HUDEP-2 (cell line): ENCODE measurements around the gene FAM89B.
A peak's percentile ranks its signal among the peaks of the same experiment; 100 is the strongest.

Experiments used
- DNase-seq, 76 experiments: peaks; one replicate each; lab custom pipeline; 2025; ENCODE audit not compliant: unreplicated experiment in 76 of 76; lab: John Stamatoyannopoulos, UW

Gene FAM89B

DNA sequence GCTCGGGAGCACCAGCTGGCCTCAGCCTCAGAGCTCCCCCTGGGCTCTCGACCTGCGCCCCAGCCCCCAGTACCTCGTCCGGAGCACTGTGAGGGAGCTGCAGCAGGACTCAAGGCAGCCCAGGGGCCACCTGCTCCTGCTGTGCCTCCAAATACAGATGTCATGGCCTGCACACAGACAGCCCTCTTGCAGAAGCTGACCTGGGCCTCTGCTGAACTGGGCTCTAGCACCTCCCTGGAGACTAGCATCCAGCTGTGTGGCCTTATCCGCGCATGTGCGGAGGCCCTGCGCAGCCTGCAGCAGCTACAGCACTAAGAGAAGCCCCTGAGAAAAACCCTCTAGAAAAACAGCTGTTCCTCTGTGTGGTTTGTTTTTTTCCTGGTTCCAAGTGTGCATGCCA is 918 bp upstream of the FAM89B start:
- no peak for DNase-seq

- DNase-seq, result peak in 45 of 76 experiments; percentile 5 to 70 (median 38)
Observed at GRCh38 chr11:65571940-65572339, 398 bp upstream of the FAM89B start.

GRCh38 chr11:65573391-65574079 is 1.2 kb downstream of the FAM89B start:
- DNase-seq, result no peak

DNA sequence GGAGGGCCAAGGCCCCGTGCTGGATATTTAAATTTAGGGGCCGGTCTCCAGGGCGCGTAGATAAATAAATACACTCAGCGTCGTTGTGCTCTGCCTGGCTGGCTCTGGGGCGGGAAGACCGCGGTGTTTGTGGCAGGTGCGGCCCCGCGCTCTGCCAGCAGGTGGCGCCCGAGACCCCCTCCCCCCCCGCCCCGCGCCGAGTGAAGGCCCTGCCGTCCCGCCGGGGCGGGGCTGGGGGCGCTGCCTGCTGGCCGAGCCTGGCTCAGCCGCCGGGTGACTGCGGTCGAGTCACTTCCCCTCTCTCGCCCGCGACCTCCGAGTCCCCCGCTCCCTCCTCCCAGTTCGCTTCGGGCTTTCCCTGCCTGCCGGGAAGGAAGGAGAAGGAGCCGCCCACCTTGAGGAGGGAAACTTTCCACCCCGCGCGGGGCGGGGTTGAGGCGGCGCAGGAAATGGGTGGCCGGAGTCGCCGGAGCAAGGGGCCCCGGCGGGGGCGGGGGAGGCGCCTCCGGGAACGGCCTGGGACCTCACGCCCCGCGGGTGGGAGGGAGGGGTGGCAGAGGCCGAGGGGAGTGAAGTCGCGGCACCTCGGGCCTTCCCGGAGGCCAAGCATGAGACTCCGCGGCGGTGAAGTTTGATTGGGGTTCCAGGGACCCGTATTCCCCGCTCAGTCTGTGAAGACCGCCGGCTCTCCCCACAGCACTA is 1.9 kb downstream of the FAM89B start:
- DNase-seq, result peak in 71 of 76 experiments; percentile 21 to 90 (median 76)

DNA sequence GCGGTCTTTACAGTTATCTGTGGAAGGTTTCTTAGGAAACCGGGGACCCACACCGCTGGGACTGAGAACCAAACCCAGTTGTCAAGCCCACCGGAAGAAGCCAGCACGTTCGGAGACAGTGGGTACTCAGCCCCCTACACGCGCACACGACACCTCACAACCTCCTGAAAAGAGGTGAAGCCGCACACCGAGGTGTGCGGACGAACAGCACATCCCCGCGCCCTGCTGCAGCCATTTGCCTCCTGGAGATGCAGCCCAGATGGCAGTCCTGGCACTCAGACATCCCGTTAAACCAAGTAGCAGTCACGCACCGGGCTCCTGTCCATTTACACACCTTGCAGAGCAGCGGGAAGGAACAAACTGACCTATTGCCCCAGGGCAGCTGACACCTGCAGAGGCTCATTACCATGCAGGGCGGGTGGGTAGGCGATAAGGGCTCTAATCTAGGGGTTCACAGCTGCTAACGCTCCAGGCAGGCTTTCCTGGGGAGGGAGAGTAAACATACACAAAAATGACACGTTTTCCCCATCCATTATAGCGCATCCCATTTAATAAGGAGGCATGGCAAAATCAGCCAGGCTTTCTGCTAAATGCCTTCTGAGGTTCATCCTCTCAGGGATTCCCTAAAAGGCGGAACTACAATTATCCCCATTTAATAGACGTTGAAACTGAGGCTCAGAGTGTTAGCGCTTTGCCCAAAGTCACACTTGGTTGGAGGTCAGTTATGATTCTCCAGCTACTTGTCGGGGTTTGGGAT is 2.7 kb downstream of the FAM89B start:
- peak in 58 of 76 experiments; percentile 15 to 72 (median 55) for DNase-seq

DNA sequence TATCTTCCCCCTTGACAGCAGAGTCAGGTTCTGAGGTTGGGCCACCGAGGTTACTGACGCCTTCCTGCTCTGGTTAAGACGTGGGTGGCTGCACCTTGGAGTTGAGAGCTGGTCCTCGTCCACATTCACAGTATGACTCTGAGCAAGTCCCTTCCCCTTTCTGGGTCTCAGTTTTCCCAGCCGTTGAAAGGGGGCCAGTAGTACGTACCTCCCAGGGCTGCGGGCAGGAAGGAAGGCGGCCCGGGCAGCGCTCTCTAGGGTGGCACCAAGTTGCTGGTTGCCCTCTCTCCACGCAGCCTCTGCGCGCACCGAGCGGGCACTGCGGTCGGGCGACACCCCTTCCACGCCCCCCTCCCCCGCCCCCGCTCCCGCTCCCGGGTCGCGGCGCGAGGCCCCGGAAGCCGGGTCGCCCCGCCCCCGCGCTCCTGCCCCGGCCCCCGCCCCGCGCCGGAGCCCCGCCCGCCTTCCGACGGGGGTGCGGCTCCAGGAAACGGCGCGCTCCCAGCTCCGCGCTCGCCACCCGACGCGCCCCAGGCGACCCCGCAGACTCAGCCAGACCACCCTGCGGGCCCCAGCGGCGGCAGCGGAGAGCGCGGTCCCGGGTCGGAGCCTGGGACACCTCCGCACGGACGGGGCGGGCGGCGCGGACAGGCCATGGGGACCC is 3.4 kb downstream of the FAM89B start, which contains the start of gene EHBP1L1:
Gene EHBP1L1 (plus strand): TSS at position 486 of the 664 bp plus-strand sequence. CDS start 250 bp downstream, outside the sequence.
- DNase-seq, result peak in 64 of 76 experiments; percentile 20 to 86 (median 72)

DNA sequence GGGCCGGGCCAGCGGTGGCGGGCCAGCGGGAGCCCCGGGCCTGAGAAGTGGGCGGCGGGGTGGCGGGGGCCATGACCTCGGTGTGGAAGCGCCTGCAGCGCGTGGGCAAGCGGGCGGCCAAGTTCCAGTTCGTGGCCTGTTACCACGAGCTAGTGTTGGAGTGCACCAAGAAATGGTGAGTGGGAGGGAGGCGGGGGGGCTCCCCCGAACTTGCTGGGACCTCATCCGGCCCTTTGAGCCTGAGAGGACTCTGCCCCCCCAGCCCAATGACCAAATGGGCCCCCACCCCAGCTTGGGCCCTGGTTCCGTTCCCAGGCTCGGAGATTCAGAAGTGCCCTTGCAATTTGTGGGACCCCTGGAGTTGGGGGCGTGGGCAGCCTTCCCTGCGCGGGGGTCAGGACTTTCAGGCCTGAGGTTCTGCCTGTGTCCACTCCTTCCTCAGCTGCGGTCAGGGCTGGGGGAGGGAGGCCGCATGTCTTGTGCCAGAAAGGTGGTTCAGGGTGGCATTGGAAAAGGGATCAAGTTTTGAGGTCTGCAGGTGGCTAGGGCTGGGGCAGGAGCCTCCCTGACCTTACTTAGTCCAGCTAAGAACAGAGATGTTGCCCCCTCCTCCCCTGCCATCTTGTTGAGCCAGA is 4.0 kb downstream of the FAM89B start:
- peak in 1 of 76 experiments; percentile 19 for DNase-seq

DNA sequence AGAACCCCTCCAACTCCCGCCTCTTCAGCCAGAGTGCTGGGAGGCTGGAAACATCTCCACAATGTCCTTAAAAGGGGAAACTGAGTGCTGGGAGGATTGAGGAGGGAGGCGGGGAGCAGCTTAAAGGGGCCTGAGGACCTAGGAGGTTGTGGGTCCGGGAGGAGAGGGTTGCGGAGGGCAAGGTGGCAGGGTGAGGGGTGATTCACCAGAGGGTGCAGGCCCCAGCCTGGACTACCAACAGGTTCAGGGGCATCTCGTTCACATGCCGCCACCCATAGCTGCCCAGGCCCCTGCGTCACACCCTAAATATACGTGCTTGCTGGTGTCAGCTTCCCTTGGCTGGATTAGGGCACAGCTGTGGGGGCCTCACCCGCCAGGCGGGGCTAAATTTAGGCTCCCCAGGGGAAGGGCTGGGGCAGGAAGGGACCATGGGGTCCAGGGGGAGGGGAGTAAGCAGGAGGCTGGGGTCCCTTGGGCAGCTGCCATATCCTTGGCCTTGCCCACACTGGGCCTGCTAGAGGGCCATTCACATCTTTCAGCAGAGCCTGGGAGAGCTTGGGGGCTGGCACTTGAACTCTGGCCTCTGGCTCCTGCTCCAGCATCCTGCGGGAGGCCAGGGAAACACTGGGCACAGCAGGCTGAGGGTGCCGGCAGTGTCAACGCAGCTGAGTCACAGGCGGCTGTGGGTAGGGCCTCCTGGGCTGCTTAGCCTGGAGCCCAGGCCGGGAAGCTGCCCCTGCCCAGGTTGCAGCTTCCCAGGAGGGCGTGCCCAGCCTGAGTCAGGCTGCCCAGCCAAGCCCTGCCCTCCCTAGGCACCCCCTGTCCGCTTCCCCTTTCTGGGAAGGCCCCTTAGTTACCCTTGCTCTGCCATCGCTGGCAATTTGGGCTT is 4.8 kb downstream of the FAM89B start:
- DNase-seq, result peak in 53 of 76 experiments; percentile 9 to 69 (median 41)

DNA sequence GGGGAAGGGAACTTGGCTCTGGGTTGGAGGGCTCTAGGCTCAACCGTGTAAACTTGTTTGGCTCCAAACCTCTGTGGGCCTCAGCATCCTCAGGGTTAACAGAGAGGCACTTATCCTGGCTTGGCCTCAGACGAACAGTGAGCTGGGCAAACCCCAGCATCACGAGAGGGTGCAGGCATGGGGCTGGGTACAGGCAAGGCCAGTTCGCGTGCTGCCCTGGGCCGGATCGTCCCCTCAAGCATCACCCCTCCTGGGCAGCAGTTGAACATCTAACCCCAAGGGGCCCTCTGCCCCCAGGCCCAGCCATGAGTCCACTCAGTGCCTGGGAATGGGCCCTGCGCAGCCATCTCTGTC is 5.4 kb downstream of the FAM89B start:
- DNase-seq, result no peak

GRCh38 chr11:65578134-65578533 is 5.8 kb downstream of the FAM89B start:
- no peak for DNase-seq

DNA sequence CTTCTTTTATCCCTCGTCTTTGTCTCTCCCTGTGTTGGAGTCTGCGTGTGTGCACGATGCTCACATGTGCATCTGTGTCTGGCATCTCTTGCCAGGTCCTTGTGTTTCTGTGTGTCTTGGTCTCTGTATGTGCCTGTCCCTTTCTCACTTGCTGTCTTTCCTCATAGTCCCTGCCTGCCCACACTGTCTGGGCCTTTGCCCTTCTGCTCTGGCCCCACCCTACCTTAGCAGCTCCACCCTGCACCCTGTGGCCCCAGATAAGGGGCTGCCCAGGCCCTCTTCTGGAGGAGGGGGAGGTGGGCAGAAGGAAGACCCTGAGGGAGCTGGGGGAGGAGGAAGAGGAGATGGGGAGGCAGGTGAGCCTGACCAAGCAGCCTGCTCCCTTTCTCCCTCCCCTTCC is 6.3 kb downstream of the FAM89B start:
- DNase-seq, result peak in 68 of 76 experiments; percentile 21 to 81 (median 58)

GRCh38 chr11:65579291-65579690 is 7.0 kb downstream of the FAM89B start:
- no peak for DNase-seq

GRCh38 chr11:65580031-65580692 is 7.8 kb downstream of the FAM89B start:
- DNase-seq, result no peak

DNA sequence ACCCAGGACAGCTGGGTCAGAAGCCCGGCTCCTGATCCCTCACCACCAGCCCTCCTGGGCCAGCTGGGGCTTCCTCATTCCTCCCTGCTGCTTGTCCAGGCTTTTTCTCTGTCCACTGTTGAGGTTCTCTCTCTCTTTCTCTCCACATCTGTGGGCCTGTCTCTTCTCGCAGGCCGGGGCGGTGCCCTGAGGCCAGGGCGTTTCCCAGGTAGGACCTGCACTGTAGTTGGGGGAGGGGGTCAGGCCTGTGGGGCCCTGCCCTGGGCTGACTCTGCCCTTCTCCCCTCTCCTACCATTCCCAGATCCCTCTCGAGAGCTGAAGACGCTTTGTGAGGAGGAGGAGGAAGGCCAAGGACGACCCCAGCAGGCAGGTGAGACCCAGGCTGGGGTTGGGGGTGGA is 8.4 kb downstream of the FAM89B start:
- no peak for DNase-seq

DNA sequence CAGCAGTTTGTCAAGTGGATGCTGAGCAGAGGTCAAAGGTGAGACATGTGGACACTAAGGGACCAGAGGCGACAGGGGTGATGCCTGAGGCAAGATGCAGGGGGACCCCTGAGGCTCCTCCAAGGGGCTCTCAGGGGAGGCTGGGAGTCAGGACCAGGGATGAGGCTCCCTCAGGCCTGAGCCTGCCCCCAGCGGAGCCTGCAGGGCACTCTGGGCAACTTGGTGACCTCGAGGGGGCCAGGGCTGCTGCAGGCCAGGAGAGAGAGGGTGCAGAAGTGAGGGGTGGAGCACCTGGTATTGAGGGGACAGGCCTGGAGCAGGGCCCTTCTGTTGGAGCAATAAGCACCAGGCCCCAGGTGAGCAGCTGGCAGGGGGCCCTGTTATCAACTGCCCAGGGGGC is 9.6 kb downstream of the FAM89B start:
- no peak for DNase-seq

GRCh38 chr11:65583589-65583988 is 11.3 kb downstream of the FAM89B start:
- DNase-seq, result no peak

DNA sequence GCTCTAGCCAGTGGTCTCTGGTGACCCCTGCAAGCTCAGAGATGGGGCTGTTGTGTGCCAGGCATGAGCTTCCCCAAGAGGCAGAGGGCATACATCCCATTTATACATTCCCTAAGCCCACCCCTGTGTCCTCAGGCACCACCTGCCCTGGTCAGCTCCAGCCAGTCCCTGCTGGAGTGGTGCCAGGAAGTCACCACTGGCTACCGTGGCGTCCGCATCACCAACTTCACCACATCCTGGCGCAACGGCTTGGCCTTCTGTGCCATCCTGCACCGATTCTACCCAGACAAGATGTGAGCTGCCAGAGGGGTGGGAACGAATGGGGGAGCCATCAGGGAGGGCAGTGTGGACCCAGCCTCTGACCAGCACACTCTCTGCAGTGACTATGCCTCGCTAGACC is 11.8 kb downstream of the FAM89B start:
- DNase-seq, result no peak

- no peak for DNase-seq
Observed at GRCh38 chr11:65584723-65585171, 12.4 kb downstream of the FAM89B start.
